ENCODE measurements around the gene ATP2B1.
"Not testable (repeated sequence)": the region's sequence is repeated elsewhere in the genome, so short reads cannot be mapped to it uniquely, and the experiment has no call there.

The ATP2B1 gene

DNA sequence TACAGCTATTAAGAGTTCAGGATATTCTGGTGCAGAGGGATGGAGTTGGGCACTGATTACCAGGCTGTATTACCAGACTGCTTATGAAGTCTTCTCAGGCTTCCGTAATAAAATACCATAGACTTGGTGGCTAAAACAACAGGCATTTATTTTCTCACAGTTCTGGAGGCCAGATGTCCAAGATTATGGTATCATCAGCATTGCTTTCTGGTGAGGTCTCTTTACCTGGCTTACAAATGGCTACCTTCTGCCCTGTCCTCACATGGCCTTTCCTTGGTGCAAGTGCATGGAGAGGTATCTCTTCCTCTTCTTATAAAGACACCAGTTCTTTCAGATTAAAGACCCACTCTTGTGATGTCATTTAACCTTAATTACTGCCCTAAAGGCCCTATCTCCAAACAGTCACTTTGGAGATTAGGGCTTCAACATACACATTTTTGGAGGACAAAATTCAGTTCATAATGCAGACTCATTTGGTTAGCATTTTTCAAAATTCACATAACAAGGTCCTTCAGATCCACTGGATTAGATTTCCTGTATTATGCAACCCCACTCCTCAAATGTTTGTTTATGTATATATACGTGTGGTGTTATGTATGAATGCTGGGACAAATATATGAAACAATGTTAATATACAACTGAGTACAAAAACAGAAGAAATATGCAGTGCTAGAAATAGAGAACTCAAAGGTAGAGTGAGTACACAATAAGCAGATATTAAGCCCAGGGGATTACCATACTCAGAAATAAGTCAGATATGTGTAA, 9.3 kb upstream of the ATP2B1 start:
- no peak for DNase-seq (ENCODE audit: low read depth in 1 of 2, low spot score in 1 of 2)

- DNase-seq (ENCODE audit: low read depth in 1 of 2, low spot score in 1 of 2) = no peak
Measured at GRCh38 chr12:89712706-89713105, 4.1 kb upstream of the ATP2B1 start.

DNA sequence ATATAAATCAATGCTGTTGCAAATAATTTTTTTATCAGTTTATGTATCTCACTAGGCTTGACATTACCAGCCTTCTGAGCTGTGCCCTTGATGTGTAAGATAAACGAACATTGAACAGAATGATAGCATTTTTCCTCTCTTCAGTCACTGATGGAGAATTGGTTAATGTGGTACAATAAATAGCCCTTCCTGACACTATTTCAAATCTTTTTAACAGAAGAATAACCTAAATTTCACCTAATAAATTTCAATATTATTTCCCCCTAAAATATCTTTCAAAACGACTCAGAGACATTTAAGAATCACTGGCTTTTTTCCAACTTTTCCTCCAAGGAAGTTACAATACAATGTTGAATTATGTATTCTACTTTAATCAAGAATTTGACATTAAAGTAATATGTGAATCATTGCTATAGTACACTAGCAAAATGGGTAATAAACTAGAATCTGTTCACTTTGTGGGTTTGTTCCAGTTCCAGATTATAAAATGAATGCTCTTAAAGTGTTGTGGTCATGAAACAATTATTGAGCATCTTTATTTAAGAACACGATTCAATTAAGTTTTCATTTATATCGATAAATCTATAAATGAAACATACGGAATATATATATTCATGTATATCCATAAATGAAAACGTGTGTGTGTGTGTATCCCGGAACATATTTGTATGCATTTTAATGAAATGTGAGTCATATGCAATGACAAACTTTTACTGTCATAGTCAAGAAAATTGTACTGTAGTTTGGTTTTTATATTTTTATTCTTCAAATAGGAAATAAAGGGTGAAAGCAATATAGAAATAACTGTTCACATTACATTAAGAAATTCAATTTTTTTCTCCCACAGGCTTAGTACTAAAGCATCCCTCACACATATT, 2.5 kb upstream of the ATP2B1 start:
- DNase-seq (ENCODE audit: low read depth in 1 of 2, low spot score in 1 of 2) = no peak

DNA sequence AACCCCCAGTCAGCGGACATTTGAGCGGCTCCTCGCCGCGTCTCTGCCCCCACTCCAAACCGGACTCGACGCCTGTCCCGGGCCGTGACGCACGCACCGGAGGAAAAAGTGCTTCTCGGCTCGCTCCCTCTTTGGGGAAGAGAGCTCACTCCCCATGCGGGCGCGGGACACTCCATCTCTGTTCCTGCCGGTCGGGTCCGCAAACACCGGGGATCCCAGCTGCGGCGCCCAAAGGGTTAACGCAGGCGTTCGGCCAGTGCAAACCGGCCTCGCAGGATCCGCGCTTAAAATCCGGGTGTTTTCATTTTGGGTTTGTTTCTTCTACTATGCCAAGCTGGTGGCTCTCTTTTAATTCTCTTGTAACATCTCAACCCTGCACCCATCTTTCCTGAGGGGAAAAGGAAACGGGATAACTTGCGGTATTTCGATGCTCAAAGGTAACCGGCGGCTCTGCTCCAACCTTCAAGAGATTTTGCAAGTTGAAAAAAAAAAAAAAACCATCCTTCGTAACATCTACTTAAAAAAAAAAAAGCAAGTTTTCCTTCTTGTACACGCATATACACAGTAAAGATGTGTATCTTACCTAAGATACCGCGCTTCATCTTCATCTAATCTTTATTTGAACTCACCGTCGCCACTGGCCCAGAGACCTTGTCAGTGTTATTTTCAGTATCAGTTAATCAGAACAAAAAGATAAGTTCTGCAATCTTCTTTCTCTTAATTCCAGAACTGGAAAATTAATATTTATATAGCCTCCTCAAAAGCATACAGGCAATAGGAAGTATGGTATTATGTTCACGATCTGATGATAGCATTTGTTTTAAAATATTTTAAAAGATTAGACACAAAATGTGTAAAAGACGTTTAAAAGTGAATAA, 1.6 kb upstream of the ATP2B1 start:
- DNase-seq (ENCODE audit: low read depth in 1 of 2, low spot score in 1 of 2) = peak in 1 of 2 donors; percentile 12

DNA sequence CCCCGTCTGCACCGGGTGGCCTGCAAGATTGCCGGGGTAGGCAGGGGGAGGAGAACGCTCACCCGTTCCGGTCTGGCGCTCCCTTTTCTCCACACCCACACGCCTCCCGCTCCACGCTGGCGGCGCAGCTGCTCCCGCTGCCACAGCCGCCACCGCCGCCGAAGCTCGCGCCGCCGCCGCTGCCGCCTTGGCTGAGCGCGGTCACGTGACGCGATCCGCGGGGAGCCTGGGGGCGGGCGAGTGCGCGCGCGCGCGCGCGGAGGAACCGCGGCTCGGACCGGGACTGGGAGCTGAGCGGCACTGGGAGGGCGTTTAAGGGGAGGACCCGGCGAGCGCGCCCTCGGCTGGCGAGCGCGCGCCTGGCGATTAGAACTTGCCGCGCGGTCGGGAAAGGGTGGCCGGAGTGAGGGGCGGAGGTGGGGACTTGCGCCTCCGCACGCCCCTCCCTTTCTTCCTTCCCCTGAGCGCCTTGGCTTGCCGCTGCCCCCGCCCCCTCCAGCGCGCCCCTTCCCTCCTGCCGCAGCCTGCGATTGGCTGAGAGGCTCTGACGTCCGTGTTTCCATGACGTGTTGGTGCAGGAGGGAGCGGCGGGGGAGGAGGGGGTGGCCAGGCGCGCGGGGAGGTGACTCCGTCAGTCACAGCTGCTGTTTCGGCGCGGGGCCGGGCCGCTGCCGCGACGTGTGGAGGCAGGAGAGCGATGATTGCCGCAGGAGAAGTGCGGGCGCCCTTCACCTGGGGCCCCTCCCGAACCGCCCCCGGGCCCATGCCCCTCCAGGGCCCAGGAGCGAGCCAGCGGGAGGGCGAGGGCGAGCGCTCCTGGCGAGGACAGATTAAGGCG, 738 bp upstream of the ATP2B1 start:
- DNase-seq (ENCODE audit: low read depth in 1 of 2, low spot score in 1 of 2) = peak; percentile 96 to 97

DNA sequence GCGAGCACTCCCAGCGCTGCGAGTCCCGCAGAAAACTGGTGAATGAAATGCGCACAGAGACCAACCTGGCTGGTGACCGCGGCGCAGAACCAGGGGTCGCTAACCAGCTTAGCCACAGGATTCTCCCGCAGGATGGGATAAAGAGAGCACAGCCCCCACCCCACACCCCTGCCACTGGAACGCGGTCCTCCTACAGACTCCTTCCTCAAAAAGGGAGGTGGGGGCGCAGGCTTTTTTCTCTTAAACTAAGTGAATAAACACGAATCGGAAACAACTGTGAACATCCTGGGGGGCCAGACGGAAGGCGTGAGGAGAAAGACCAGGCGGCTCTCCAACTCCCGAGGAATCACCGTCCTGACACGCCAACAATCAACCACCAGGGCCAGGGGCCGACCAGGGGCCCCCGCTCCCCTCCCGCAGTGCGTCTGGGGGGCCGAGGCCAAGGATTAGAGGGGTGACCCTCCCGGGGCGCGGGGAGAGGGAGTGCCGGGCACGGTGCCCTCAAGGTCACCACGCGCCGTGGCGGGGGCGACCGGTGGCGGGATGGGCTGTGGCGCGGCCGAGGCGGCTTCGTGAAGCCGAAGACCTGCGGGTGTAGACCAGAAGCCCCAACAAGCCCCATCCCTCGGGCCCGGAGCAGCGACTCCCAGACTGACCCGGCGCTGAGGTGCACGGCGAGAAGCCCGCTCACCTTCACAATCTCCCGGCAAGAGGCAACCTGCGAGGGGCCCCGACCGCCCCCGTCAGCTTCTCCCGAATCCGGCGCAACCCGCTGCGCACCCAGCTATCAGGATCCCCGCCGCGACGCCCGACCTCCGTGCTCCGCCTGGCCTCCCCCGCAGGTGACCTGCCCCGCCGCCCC, 704 bp downstream of the ATP2B1 start:
- DNase-seq (ENCODE audit: low read depth in 1 of 2, low spot score in 1 of 2) = peak; percentile 19 to 25

GRCh38 chr12:89706986-89707702, 1.5 kb downstream of the ATP2B1 start:
- DNase-seq (ENCODE audit: low read depth in 1 of 2, low spot score in 1 of 2) = no peak

DNA sequence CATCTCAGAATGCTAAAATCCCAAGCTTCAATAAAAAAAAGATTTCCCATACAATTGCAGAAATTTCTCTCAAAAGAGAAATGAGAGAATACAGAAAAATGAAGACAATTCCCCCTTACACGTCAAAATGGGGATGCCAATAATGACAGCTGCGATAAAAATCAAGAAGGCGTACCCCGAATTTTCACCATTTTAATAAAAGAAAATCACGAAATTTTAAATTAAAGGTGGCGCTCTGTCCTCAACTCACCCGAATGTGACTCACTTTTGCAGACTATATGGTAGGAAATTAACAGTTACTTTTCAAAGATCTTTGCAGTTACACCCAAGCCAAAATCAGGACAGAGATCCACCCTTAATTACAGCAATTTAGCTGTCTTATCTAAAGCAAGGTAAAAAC, 2.1 kb downstream of the ATP2B1 start:
- DNase-seq (ENCODE audit: low read depth in 1 of 2, low spot score in 1 of 2) = no peak

DNA sequence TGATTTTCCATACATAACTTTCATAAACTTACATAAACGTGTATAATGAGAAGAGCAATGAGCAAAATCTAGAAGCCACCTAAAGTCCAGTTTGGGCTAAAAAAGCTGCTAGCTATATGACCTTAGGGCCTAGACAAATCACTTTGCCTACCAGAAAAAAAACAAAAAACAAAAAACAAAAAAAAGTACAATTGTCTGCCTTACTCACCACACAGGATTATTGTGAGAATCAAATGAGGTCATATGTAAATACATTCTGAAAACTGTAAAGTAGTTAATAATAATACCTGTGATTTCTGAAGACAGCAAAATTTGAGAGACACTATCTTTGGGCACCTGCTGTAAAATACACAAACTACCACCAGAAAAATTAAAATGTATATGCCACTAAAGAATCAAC, 4.2 kb downstream of the ATP2B1 start:
- no peak for DNase-seq (ENCODE audit: low read depth in 1 of 2, low spot score in 1 of 2)

DNA sequence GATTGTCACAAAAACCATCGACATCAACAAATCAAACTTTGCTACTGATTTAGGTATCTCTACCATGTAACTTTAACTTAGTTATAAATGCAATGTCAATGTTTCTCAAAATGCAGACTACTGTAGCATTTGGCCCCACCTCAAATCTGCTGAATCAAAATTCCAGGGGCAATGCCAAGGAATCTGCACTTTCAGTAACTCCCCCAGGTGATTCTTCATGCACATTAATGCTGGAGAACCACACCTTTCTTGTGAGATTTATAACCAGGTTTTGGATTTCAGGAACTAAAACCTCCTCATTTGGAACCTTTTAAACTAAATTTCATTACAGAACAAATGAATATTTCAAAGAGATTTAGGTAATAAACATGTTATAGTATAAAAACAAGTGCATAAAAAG, 4.9 kb downstream of the ATP2B1 start:
- DNase-seq (ENCODE audit: low read depth in 1 of 2, low spot score in 1 of 2) = no peak

DNA sequence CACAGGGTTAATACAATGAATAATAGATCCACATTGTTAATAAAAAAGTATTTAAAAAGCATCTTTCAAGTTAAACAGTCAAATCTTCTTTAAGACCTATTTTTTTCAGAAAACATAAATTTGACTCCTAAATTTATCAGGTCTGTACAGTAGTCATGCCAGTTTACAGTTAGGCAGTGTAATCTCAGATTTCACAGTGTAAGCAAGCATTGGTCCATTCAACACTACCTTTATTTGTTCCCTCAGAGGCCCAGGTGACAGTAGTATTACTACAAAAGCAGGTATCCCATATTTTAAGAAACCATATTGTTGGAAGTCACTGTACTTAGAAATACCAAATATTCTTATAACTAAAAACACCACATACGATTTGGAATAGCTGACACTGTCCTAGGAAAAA, 6.1 kb downstream of the ATP2B1 start:
- DNase-seq (ENCODE audit: low read depth in 1 of 2, low spot score in 1 of 2) = no peak

DNA sequence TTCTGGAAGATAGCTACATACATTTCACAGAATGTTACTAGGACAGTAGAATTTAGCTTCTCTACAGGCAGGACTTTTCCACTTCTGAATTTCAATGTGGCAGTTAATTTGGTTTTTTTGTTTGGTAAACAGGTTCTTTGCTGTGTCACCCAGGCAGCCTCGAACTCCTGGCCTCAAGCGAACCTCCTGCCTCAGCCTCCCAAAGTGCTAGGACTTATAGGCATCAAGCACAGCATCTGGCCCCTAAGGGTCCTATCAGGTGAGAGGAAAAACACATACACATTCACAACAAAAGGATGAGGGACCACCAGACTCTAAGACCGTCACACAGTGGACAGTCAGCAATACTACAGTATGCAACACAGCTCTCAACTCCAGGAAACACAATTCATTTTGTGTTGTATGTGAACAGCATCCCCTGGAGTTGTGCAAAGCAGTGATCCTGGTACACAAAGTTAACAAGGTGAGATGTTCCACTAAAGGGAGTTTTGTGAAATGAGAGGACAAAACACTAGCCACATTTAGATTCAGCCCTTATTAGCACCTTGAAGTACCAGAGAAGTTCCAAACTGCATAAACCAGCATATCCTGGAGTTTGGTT, 6.9 kb downstream of the ATP2B1 start:
- no peak for DNase-seq (ENCODE audit: low read depth in 1 of 2, low spot score in 1 of 2)

DNA sequence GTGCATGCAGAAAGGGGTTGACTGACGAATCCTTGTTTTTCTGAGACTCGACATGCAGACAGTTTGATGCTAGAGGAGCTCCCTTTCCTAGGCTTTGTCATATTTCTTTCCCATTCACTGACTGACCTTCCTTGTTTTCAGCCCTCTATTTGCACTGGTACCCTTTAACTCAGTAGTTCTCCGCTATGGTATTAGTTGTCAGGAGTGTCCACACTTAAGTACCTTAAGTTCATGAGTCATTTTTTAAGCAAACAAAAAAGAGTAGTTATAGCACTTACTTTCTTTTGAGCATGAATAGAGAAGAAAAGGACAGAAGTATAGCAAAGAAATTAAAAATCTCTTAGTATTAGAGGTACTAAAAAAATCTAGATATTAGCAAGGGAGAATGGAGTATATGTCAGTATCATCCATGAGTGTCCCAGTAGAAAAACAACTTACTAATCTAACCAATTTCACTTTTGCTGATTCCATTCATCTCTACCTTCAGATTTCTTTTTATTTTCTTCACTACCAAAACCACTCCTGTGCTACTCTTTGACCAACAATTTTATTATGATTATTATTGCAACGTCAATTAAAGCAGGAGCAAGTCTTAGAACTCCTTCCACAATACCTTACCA, 8.3 kb downstream of the ATP2B1 start:
- DNase-seq (ENCODE audit: low read depth in 1 of 2, low spot score in 1 of 2) = no peak

DNA sequence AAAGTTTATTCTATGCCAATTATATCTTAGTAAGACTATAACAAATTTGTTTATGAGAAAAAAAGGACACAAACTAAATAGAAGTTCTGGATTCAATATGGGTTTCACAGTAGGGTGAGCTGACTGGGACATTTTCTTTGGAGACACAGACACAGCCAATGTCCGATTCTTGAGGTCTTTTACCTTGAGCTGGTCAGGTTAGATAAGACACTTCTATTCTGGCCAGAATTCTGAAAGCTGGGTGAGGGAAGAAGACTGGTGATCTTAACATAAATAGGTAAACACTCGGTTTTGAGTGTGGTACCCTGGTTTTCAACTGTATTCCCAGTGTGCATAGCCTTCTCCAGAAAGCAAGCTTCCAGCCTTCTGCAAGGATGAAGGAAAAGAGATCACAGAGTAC, 10.0 kb downstream of the ATP2B1 start:
- DNase-seq (ENCODE audit: low read depth in 1 of 2, low spot score in 1 of 2) = no peak

- not testable (repeated sequence) for DNase-seq (ENCODE audit: low read depth in 1 of 2, low spot score in 1 of 2)
Measured at GRCh38 chr12:89697728-89698127, 10.9 kb downstream of the ATP2B1 start.

DNA sequence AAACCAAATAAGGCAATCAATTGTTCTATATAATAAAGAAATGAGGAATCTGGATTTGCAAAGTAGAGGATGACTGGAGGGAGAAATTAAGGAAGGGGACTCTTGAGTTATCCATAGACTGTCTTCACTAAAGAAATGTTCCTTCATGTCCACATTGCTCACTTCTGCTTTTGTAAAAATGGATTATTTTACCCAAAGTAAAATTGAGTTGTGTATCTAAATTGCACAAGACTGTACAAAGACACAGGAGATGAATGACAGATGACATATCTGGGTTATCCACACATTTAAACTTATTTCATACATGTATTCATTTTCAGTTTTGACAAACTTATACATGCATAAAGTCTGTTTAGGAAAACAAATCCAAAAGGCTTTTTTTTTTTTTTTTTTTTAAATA, 11.3 kb downstream of the ATP2B1 start:
- DNase-seq (ENCODE audit: low read depth in 1 of 2, low spot score in 1 of 2) = no peak

- no peak for DNase-seq (ENCODE audit: low read depth in 1 of 2, low spot score in 1 of 2)
Measured at GRCh38 chr12:89695830-89696229, 12.8 kb downstream of the ATP2B1 start.

GRCh38 chr12:89695100-89695499, 13.5 kb downstream of the ATP2B1 start:
- no peak for DNase-seq (ENCODE audit: low read depth in 1 of 2, low spot score in 1 of 2)
